Umbilical cord (tissue), 2 donors: ENCODE data around the gene PHKG2. TPM values are rescaled to one million over a fixed set of nuclear protein-coding genes. Genes with fewer than 3 reads are reported as not detected.

ENCODE experiments used
- DNase-seq: peaks from one replicate; pipeline ENCODE4 v3.0.0-alpha.2; 2015; ENCODE audit warnings: low spot score
- total RNA-seq: library from RNA; depleted of rRNA; stranded (reverse); fragments of >200 nt; gene quantifications from one replicate; pipeline ENCODE4 v1.2.3, GENCODE V29; 2014; ENCODE audit warnings: low replicate concordance; ENCODE audit not compliant: insufficient read depth

The PHKG2 gene
- total RNA-seq, 1 donor from 2014 or later, result 5.5 TPM

- DNase-seq, result no peak
These were observed 25.6 kb downstream of the PHKG2 start for GRCh38 chr16:30773826-30774225.

- DNase-seq, result no peak
These were observed 26.3 kb downstream of the PHKG2 start for GRCh38 chr16:30774367-30775130.

GRCh38 chr16:30775131-30775391, 26.8 kb downstream of the PHKG2 start:
- no peak for DNase-seq

GRCh38 chr16:30775392-30776188, 27.4 kb downstream of the PHKG2 start:
- DNase-seq, result peak; percentile 93

- no peak for DNase-seq
These were observed 29.5 kb downstream of the PHKG2 start for GRCh38 chr16:30777591-30778297.

- DNase-seq, result peak; percentile 75
These were observed 30.5 kb downstream of the PHKG2 start for GRCh38 chr16:30778549-30779244.

- DNase-seq, result no peak
These were observed 31.4 kb downstream of the PHKG2 start for GRCh38 chr16:30779596-30779995.

GRCh38 chr16:30780021-30780420, 31.8 kb downstream of the PHKG2 start:
- no peak for DNase-seq

GRCh38 chr16:30780549-30780948, 32.3 kb downstream of the PHKG2 start:
- no peak for DNase-seq

GRCh38 chr16:30782486-30783279, 34.5 kb downstream of the PHKG2 start:
- DNase-seq, result no peak

- no peak for DNase-seq
These were observed 35.3 kb downstream of the PHKG2 start for GRCh38 chr16:30783280-30784109.

GRCh38 chr16:30784215-30784614, 36.0 kb downstream of the PHKG2 start:
- no peak for DNase-seq

GRCh38 chr16:30785126-30786106, 37.2 kb downstream of the PHKG2 start:
- DNase-seq, result no peak

- peak; percentile 70 for DNase-seq
These were observed 38.1 kb downstream of the PHKG2 start for GRCh38 chr16:30786115-30786935.

GRCh38 chr16:30786936-30787612, 38.8 kb downstream of the PHKG2 start, which contains the start of gene ZNF629:
ZNF629 (minus strand) TSS chr16:30787205; CDS start chr16:30784482, 2,723 bp downstream.
- peak; percentile 86 for DNase-seq

GRCh38 chr16:30787613-30788378, 39.6 kb downstream of the PHKG2 start:
- DNase-seq, result peak; percentile 55
